ENCODE data around the gene CACNA1B.

CACNA1B gene

GRCh38 chr9:138040446-138041430 is 163.2 kb downstream of the CACNA1B start:
- no peak overlapping the region for H3K4me3 ChIP-seq (replicated peaks in 1 of 2; ENCODE audit: low read depth in 2 of 2, low read length in 2 of 2)
- TF ChIP-seq CTCF (IDR thresholded peaks at IDR 0.05; ENCODE audit: low read depth, low read length) = no peak
- no peak for DNase-seq (ENCODE audit: low read depth in 2 of 2)

- no peak for DNase-seq (ENCODE audit: low read depth in 2 of 2)
- no peak overlapping the region for H3K4me3 ChIP-seq (replicated peaks in 1 of 2; ENCODE audit: low read depth in 2 of 2, low read length in 2 of 2)
- no peak for TF ChIP-seq CTCF (IDR thresholded peaks at IDR 0.05; ENCODE audit: low read depth, low read length)
These were observed 164.6 kb downstream of the CACNA1B start for GRCh38 chr9:138042146-138042545.

DNA sequence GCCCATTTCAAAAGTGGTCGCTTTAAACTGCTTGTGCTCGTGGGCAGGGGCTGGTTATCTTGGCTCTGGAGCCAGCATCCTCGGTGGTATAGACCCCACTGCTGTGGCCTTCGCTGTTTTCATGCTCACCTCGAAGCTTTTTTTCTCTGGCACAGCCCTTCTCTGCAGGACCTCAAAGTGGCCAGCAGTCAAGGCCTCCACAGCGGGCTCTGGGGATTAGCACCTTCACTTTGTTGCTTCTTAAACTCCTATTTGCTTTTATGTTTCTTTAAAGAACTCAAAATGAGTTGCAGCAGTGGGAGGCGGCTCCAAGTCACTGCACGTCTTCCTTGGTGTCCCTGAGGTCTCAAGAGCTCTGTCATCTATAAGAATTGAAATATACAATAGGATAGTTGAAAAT is 165.1 kb downstream of the CACNA1B start:
- no peak overlapping the region for H3K4me3 ChIP-seq (replicated peaks in 1 of 2; ENCODE audit: low read depth in 2 of 2, low read length in 2 of 2)
- no peak for DNase-seq (ENCODE audit: low read depth in 2 of 2)
- TF ChIP-seq CTCF (IDR thresholded peaks at IDR 0.05; ENCODE audit: low read depth, low read length) = no peak

- no peak overlapping the region for H3K4me3 ChIP-seq (replicated peaks in 1 of 2; ENCODE audit: low read depth in 2 of 2, low read length in 2 of 2)
- TF ChIP-seq CTCF (IDR thresholded peaks at IDR 0.05; ENCODE audit: low read depth, low read length) = no peak
- no peak for DNase-seq (ENCODE audit: low read depth in 2 of 2)
These were observed 165.5 kb downstream of the CACNA1B start for GRCh38 chr9:138043061-138043410.

- TF ChIP-seq CTCF (IDR thresholded peaks at IDR 0.05; ENCODE audit: low read depth, low read length) = no peak
- H3K4me3 ChIP-seq (replicated peaks in 1 of 2; ENCODE audit: low read depth in 2 of 2, low read length in 2 of 2) = no peak overlapping the region
- DNase-seq (ENCODE audit: low read depth in 2 of 2) = no peak
These were observed 166.1 kb downstream of the CACNA1B start for GRCh38 chr9:138043411-138044345.

DNA sequence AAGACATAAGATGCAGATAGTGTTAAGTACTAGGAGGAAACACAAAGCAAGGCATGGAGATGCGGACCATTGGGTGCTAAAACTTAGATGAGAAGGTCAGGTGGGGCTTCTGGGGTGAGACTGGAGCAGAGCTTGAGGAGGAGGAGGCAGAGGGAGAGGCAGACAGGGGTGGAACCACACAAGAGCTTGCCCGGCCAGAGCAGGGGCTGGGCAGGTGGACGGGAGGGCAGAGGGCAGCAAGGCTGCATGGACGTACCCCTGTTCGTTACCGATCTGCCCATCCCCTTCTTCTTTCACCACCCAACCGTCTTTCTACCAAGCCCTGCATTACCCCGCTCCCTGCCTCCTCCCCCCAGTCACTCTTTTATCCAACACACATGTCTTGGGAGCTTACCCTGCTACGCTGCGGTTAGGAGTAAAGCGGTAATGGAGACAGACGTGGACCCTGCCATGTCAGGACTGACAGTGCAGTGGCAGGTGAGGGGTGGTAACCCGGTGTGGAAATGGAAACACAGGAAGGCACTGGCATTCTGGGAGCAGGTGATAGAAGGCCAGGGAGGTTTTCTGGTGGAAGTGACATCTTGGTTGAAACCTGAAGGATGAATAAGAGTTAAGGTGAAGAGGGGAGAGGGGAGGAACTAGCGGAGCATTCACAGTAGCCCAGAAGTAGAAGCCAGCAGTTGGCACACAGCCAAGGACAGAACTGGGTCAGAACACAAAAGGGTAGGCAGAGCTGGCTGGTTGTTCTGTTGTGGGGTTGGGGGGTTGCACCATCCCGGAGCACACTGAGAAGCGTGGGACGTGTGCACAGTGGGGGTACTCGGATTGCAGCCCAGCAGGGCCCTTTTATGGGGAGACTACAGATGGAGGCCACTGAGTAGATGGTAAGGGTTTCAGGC is 167.2 kb downstream of the CACNA1B start:
- DNase-seq (ENCODE audit: low read depth in 2 of 2) = no peak
- H3K4me3 ChIP-seq (replicated peaks in 1 of 2; ENCODE audit: low read depth in 2 of 2, low read length in 2 of 2) = no peak overlapping the region
- no peak for TF ChIP-seq CTCF (IDR thresholded peaks at IDR 0.05; ENCODE audit: low read depth, low read length)
